GM18868 (cell line): ENCODE results near the gene FUOM.

ENCODE experiments used
- ATAC-seq: cut with Tn5 transposase; IDR thresholded peaks from one replicate; pipeline ENCODE4 v1.9.1; 2021; ENCODE audit warnings: mild to moderate bottlenecking, moderate library complexity; ENCODE audit not compliant: unreplicated experiment

Gene FUOM

GRCh38 chr10:133315847-133316246, 42.0 kb downstream of the FUOM start:
- ATAC-seq = no peak

DNA sequence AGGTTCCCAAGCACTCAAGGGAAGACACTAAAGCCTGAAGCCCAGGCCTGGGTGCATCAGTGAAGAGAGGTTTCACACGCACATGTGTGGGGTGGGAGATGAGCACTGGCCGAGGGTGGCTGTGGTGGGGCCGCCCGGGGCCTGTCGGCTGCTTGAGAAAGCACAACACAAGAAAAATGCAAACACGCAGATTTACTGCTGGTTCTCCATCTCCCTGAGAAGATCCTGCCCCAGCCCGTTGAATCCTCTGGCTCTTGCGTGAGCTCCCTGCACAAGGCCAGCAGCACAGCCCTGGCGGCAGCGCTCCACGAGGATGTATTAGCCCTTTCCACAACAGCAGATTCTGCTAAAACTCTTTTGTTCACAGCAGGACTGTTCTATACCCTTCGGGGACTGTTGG, 42.9 kb downstream of the FUOM start:
- no peak for ATAC-seq

DNA sequence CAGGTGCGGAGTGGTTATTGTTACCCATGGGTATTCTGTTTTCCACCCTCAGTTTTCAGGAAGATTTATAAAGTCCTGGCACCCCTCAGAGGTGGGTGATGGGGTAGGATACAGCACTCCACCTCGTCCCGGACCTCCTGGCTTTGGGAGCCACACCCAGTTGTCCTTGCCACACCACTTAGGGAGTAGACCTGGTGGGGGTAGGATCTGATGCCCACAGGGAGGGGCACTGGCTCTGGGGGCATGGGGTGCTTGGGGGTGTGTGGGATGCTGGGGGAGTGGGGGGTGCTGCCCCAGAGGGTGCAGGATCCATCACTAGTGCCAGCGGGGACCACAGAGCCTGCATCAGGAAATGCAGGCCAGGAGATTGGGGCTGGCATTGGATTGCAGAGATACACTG, 44.6 kb downstream of the FUOM start:
- no peak for ATAC-seq

DNA sequence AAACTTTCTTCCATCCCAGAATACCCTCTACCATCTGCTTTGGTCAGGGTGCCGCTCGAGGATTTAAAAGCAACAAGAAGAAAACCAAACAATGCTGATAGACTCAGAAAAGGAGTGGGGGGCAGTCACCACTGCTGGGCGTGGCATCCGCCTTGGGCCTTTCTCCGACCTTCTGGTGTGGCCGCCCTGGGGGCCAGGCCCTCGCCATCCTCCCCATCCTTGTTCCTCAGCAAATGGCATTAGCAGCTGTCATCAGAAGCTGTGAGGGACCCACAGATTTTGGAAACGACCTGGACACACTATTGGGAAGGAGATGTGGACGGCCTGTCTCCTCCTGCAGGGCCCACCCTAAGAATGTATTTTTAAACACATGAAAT, 45.1 kb downstream of the FUOM start:
- ATAC-seq = no peak

GRCh38 chr10:133312016-133312768, 45.6 kb downstream of the FUOM start:
- no peak for ATAC-seq

DNA sequence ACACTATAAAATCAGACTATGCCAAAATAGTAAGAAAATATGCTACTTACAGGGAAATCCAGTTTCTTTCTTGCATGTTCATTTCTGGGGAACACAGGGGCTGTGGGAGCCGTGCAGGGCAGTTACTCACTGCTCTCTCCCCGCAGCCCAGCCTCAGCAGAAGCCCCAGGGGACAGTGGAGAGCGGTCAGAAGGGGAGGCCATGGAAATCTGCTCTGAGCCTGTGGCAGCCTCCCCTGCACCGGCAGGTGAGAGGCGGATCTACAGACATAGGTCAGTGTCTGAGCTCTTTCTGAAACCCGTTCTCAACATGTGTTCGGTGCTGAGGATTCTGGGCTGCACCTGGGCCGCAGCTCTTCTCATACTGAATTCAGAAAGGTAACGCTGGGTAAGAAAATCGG, 46.2 kb downstream of the FUOM start:
- no peak for ATAC-seq

GRCh38 chr10:133310789-133311188, 47.0 kb downstream of the FUOM start:
- ATAC-seq = no peak

DNA sequence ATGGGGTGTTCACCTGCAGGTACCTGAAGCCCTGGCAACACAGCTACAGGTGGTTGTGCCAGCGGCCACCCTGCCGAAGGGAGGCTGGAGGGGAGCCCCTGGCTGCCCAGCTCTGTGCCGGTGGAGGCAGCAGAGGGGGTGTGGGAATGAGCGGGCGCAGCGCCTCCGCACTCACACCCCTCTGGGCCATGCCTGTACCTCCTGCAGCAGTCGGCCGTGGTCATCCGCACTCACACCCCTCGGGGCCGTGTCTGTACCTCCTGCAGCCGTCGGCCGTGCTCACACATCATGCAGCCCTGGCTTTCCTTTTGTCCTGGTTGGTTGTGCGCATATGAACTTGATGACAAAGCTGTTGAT, 47.4 kb downstream of the FUOM start:
- ATAC-seq = no peak

DNA sequence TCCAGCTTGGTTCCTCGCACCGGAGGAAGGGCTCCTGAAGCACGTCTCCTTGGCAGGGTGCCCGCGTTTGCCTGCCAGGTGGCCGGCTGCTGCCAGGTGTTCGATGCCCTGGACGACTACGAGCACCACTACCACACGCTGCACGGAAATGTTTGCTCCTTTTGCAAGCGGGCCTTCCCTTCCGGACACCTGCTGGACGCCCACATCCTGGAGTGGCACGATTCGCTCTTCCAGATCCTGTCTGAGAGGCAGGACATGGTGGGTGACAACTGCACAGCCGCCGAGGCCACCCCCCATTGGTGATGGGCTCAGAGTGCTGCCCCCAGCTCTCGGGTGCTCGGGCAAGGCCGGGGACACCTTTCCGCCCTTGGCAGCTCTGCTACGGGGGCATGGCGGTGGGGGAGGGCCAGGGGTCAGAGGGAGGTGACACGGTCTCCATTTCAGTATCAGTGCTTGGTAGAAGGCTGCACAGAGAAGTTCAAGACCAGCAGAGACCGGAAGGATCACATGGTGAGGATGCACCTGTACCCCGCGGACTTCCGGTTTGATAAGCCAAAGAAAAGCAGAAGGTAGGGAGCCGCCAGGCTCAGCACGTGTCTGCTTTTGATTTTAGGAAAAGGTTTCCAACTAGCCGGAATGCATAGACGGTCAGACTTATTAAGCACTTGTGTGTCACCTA, 48.0 kb downstream of the FUOM start:
- no peak for ATAC-seq

- peak; percentile 76 for ATAC-seq
Observed at GRCh38 chr10:133309100-133309719, 48.6 kb downstream of the FUOM start.

DNA sequence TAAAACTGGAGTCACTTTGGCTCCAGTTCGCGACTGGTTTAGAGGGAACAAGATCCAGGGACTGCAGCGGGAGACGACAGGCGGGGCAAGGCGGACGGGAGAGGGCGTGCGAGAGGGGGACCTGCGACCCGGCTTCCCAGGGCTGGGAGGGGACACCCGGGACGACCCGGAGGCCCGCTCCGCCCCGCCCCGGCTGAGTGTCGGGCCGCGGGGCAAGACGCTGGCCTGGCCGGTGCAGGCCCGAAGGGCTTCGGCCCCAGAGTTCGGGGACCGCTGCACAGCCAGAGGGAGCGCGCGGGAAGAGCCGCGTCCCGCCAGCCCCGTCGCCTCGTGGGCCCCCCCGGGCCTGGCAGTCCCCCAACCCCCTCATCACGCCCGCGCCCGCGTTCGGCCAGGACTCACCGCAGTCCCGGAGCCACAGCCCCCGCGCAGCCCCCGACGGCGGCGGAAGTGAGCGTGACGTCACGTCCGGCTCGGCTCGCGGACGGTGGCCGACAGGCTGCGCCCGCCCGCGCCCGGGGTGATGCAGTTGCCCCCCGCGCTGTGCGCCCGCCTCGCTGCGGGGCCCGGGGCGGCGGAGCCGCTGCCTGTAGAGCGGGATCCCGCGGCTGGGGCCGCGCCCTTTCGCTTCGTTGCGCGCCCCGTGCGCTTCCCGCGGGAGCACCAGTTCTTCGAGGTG, 49.3 kb downstream of the FUOM start, which contains the start of the genes TUBGCP2 and ZNF511:
Gene TUBGCP2, minus strand, starts transcription at position 452 of the 679 bp plus-strand sequence. CDS start 5,931 bp downstream, outside the sequence.
Gene ZNF511, plus strand, starts transcription at position 494 of the 679 bp plus-strand sequence. Its CDS starts 30 bp downstream, at position 524.
- peak; percentile 74 for ATAC-seq

GRCh38 chr10:133307776-133308420, 49.9 kb downstream of the FUOM start:
- peak; percentile 41 for ATAC-seq

GRCh38 chr10:133306941-133307379, 50.9 kb downstream of the FUOM start:
- ATAC-seq = no peak

DNA sequence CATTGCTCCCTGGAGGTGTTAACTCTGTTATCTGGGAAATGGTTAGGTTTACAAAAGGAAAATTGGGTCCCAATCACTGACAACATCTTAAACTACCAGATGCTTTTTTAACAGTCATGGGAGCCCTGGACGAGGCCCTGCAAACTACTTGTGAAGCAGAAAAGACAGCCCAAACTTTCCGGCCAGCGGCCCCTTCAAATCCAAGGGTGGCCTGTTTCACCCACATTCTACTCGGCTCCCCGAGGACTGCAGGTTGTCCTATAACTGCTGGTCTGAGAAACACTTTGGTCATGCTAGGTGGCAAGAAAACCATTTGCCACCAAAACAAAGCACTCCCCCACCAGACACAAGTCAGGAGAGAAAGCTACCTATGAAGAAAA, 51.7 kb downstream of the FUOM start:
- ATAC-seq = no peak
